PC-9 (cell line): ENCODE data around the gene CPA5. TPM values are rescaled to one million over a fixed set of nuclear protein-coding genes. Genes with fewer than 3 reads are reported as not detected.

Source experiments
- BruUV-seq: library from RNA; stranded (reverse); fragments of 400-500 nt; replicated peaks from 2 replicates; lab custom pipeline; 2021; lab: Mats Ljungman, UMichigan
- CTCF ChIA-PET: fragments of 300-600 bp; sonication (Branson Sonifier 250); formaldehyde crosslinking; loops from one replicate; lab custom pipeline; 2022; ENCODE audit warnings: antibody characterized with exemption; lab: Charles Lee
- POLR2A ChIA-PET: fragments of 300-600 bp; sonication (Branson Sonifier 250); formaldehyde crosslinking; loops from one replicate; lab custom pipeline; 2022; ENCODE audit warnings: antibody characterized with exemption; ENCODE audit not compliant: unreplicated experiment; lab: Charles Lee
- DNase-seq, 2 experiments: peaks; one replicate each; pipeline versions ENCODE4 v3.0.0 to v3.0.0-alpha.2; 2015 to 2022; ENCODE audit warnings: mixed read lengths in 1 of 2
- H2AFZ ChIP-seq: fragments of 200-600 bp; sonication (generic); 2 replicates; pipeline ENCODE4 v1.8.1; 2017; ENCODE audit warnings: antibody characterized with exemption
- H3F3A ChIP-seq: fragments of 200-600 bp; sonication (generic); 2 replicates; pipeline ENCODE4 v1.8.1; 2017; ENCODE audit warnings: antibody characterized with exemption, mild to moderate bottlenecking, low read depth; ENCODE audit not compliant: insufficient read depth
- H3K27ac ChIP-seq: fragments of 200-600 bp; sonication (generic); 2 replicates; pipeline ENCODE4 v1.6.1; 2016; ENCODE audit warnings: mixed run types
- H3K27me3 ChIP-seq: fragments of 200-600 bp; sonication (generic); 2 replicates; pipeline ENCODE4 v1.6.1; 2016; ENCODE audit warnings: low read depth, mixed run types; ENCODE audit not compliant: insufficient read depth
- H3K36me3 ChIP-seq: fragments of 200-600 bp; sonication (generic); 2 replicates; pipeline ENCODE4 v1.6.1; 2016; ENCODE audit warnings: low read depth, mixed run types
- H3K4me1 ChIP-seq: fragments of 200-600 bp; sonication (generic); replicated peaks from 2 replicates; pipeline ENCODE4 v1.6.1; 2016; ENCODE audit warnings: mixed run types; ENCODE audit not compliant: insufficient read depth
- H3K4me2 ChIP-seq: fragments of 200-600 bp; sonication (generic); 2 replicates; pipeline ENCODE4 v1.6.1; 2017; ENCODE audit warnings: mixed run types
- H3K4me3 ChIP-seq: fragments of 200-600 bp; sonication (generic); 2 replicates; pipeline ENCODE4 v1.6.1; 2016; ENCODE audit warnings: mixed run types
- H3K79me2 ChIP-seq: fragments of 200-600 bp; sonication (generic); 2 replicates; pipeline ENCODE4 v1.6.1; 2017; ENCODE audit warnings: low read depth, mixed run types
- H3K9me2 ChIP-seq: fragments of 200-600 bp; sonication (generic); 2 replicates; pipeline ENCODE4 v1.8.1; 2017; ENCODE audit warnings: mild to moderate bottlenecking; ENCODE audit not compliant: insufficient read depth
- H3K9me3 ChIP-seq: fragments of 200-600 bp; sonication (generic); 2 replicates; pipeline ENCODE4 v1.8.1; 2016; ENCODE audit warnings: low read depth; ENCODE audit not compliant: insufficient read depth
- H4K20me1 ChIP-seq: fragments of 200-600 bp; sonication (generic); 2 replicates; pipeline ENCODE4 v1.8.1; 2017; ENCODE audit not compliant: insufficient read depth
- EZH2 ChIP-seq: fragments of 200-600 bp; sonication (generic); IDR thresholded peaks from 2 replicates; pipeline ENCODE4 v1.8.0; 2017; ENCODE audit warnings: antibody characterized with exemption, low read depth
- intact Hi-C: fragments of 100-400 bp; cut with micrococcal nuclease; formaldehyde crosslinking; loops from one replicate; pipeline ENCODE4 v1.10.0; 2022; ENCODE audit not compliant: unreplicated experiment
- total RNA-seq: library from RNA; stranded (reverse); gene quantifications from 2 replicates; pipeline ENCODE4 v1.2.3, GENCODE V29; 2021
- TF ChIP-seq, protein P1 (sequence below): fragments of 200-600 bp; sonication (generic); conservative IDR thresholded peaks from 2 replicates; pipeline ENCODE4 v1.6.1; 2017; ENCODE audit warnings: mixed run types, antibody characterized with exemption, mild to moderate bottlenecking, moderate library complexity

Gene CPA5
- total RNA-seq, 1 experiment from 2014 or later, result not detected

DNA sequence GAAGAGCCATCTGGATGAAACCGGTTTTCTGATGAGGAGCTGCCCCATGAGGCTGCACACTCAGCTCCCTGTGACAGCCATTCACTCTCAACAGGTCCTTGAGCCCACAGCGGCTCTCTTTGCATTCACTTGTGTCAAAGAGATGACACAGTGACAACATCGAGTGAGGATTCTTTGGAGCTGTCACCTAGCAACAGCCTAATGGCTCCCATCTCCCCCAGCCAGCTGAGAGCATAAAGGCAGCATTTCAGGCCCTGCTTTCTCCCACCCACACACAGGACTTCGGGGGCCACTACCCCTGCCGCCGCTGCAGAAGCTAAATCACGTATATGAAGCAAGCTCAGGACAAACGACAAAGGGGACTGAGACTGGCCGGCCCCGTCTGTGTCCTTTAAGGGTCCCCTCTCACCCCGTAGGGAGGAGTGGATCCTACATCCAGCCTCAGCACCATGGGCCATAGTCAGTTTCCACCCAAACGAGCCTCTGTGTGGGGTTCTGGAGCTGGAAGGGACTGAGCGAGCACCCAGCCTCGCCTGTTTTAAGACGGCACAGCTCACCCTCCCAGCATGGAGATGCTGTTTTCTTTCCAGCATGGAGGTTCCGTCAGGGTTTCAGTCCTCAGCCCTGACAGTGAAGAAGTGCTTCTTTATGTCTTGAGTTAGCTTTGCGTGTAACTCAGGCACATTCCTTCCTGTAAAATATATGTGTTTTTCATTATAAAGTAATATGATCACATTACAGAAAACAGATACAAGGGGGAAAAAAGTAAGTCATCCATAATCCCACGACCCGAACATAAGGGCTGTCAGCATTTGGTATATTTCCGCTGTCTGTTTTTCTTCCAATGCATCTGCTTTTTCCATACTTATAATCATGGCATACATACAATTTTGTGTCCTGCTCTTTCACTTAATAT is 46.7 kb upstream of the CPA5 start:
- no peak for TF ChIP-seq EZH2
- TF ChIP-seq, protein P1, sequence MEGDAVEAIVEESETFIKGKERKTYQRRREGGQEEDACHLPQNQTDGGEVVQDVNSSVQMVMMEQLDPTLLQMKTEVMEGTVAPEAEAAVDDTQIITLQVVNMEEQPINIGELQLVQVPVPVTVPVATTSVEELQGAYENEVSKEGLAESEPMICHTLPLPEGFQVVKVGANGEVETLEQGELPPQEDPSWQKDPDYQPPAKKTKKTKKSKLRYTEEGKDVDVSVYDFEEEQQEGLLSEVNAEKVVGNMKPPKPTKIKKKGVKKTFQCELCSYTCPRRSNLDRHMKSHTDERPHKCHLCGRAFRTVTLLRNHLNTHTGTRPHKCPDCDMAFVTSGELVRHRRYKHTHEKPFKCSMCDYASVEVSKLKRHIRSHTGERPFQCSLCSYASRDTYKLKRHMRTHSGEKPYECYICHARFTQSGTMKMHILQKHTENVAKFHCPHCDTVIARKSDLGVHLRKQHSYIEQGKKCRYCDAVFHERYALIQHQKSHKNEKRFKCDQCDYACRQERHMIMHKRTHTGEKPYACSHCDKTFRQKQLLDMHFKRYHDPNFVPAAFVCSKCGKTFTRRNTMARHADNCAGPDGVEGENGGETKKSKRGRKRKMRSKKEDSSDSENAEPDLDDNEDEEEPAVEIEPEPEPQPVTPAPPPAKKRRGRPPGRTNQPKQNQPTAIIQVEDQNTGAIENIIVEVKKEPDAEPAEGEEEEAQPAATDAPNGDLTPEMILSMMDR, result no peak
- CTCF ChIA-PET, result no interaction called here
- no peak for DNase-seq
- POLR2A ChIA-PET, result interaction anchor here (0.6 kb wide), 1 partner anchor 226 kb away, joined by 4 read pairs; no protein-coding TSS in a partner anchor
- no TSS peak for BruUV-seq
- intact Hi-C loops, result no loop called here
- H2AFZ ChIP-seq, result no peak overlapping the region
- no peak overlapping the region for H3K27ac ChIP-seq
- H3K79me2 ChIP-seq, result no peaks in the 10 kb centered on the region
- no peaks in the 10 kb centered on the region for H4K20me1 ChIP-seq
- H3F3A ChIP-seq, result peaks cover 20% of the 10 kb centered on the region
- H3K4me3 ChIP-seq, result no peak overlapping the region
- H3K4me2 ChIP-seq, result no peak overlapping the region
- peaks cover 9% of the 10 kb centered on the region; the same call in 1 of the 2 replicates for H3K9me3 ChIP-seq
- H3K4me1 ChIP-seq, result peaks cover 32% of the 10 kb centered on the region
- no peaks in the 10 kb centered on the region for H3K27me3 ChIP-seq
- H3K36me3 ChIP-seq, result no peaks in the 10 kb centered on the region
- no peaks in the 10 kb centered on the region for H3K9me2 ChIP-seq

GRCh38 chr7:130298544-130299326 is 45.9 kb upstream of the CPA5 start:
- Histone ChIP-seq H3K27ac (no peak overlapping the region), H3K4me2 (peak overlapping the region; percentile 42), H3K9me3 (peaks cover 8% of the 10 kb centered on the region; the same call in 1 of the 2 replicates), H2AFZ (no peak overlapping the region), H3K4me3 (no peak overlapping the region), H3K79me2 (no peaks in the 10 kb centered on the region), H3F3A (peaks cover 14% of the 10 kb centered on the region; the same call in 1 of the 2 replicates), H3K9me2 (no peaks in the 10 kb centered on the region), H3K4me1 (peaks cover 24% of the 10 kb centered on the region), H3K27me3 (no peaks in the 10 kb centered on the region), H3K36me3 (no peaks in the 10 kb centered on the region), H4K20me1 (no peaks in the 10 kb centered on the region)
- DNase-seq, result peak in 1 of 2 experiments; percentile 69
- TF ChIP-seq, protein P1, result no peak
- TF ChIP-seq EZH2, result no peak
- BruUV-seq, result no TSS peak
- ChIA-PET CTCF (interaction anchor here (0.6 kb wide), 1 partner anchor 63 kb away, joined by 3 read pairs; no protein-coding TSS in a partner anchor), POLR2A (no interaction called here)
- intact Hi-C loops, result no loop called here

DNA sequence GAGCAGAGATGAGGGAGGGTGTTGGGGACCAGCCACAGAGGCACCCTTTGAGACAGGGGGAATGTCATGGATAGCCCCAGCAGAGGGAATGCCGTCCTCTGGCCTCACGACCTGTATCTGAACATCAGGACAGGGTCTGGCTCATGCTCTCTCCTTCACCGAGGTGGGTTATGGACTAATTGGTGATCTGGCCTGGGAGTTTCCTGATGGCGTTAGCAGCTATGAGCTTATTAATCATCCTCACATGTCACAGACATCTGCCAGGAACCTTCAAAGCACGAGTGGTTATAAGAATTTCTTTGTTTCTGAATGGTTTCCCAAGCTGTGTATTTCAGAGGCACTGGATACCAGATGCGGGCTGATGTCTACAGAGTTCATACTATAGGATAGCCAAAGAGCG is 44.8 kb upstream of the CPA5 start:
- CTCF ChIA-PET, result no interaction called here
- intact Hi-C loops, result no loop called here
- Histone ChIP-seq H3K9me3 (no peaks in the 10 kb centered on the region), H3K27ac (no peak overlapping the region), H3K27me3 (no peaks in the 10 kb centered on the region), H3F3A (peaks cover 14% of the 10 kb centered on the region; the same call in 1 of the 2 replicates), H3K9me2 (no peaks in the 10 kb centered on the region), H3K79me2 (no peaks in the 10 kb centered on the region), H3K4me3 (no peak overlapping the region), H3K36me3 (no peaks in the 10 kb centered on the region), H4K20me1 (no peaks in the 10 kb centered on the region), H3K4me1 (peaks cover 18% of the 10 kb centered on the region), H2AFZ (no peak overlapping the region), H3K4me2 (no peak overlapping the region)
- DNase-seq, result no peak
- POLR2A ChIA-PET, result no interaction called here
- no TSS peak for BruUV-seq
- TF ChIP-seq, protein P1, result no peak
- no peak for TF ChIP-seq EZH2
